ENCODE data around the gene CLSTN2. TPM values are rescaled to one million over a fixed set of nuclear protein-coding genes. Genes with fewer than 3 reads are reported as not detected.

CLSTN2 gene
- total RNA-seq, 1 donor from 2014 or later = 16.0 TPM

DNA sequence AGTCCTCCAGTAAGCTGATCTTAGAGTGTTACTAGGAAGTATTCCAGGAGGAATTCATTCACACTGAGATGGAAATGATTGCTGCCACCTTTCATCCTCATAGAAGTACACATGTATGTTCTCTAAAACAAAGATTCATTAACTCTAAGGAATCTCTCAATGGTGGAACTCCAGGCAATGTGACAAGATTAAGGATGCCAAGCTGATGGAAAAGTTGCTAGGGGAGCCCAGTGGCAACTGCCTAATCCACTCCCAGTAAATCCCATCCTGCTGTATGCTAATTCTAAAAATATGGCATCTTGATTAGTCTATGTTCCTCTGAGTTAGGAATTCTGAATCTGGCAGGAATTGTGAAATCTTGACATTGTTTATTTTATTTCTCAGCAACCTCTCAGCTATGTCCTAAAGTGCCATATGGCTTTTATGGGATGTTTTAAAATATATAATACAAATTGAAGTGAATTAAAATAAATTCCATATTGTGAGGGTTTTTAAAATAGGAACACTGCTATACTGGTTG lies 532.9 kb downstream of the CLSTN2 start:
- no peaks in the 10 kb centered on the region for H3K27me3 ChIP-seq
- no peak overlapping the region for H3K27ac ChIP-seq
- DNase-seq (ENCODE audit: extremely low spot score in 2 of 2) = no peak
- no peaks in the 10 kb centered on the region for H3K4me1 ChIP-seq
- no peaks in the 10 kb centered on the region for H3K36me3 ChIP-seq
- TF ChIP-seq, protein P1, sequence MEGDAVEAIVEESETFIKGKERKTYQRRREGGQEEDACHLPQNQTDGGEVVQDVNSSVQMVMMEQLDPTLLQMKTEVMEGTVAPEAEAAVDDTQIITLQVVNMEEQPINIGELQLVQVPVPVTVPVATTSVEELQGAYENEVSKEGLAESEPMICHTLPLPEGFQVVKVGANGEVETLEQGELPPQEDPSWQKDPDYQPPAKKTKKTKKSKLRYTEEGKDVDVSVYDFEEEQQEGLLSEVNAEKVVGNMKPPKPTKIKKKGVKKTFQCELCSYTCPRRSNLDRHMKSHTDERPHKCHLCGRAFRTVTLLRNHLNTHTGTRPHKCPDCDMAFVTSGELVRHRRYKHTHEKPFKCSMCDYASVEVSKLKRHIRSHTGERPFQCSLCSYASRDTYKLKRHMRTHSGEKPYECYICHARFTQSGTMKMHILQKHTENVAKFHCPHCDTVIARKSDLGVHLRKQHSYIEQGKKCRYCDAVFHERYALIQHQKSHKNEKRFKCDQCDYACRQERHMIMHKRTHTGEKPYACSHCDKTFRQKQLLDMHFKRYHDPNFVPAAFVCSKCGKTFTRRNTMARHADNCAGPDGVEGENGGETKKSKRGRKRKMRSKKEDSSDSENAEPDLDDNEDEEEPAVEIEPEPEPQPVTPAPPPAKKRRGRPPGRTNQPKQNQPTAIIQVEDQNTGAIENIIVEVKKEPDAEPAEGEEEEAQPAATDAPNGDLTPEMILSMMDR (IDR thresholded peaks at IDR 0.05) = no peak
- TF ChIP-seq POLR2A (IDR thresholded peaks at IDR 0.05) = no peak
- TF ChIP-seq POLR2AphosphoS5 (IDR thresholded peaks at IDR 0.05; ENCODE audit: insufficient read depth in 1 of 2, low read depth in 1 of 2) = no peak
- no peak overlapping the region for H3K4me3 ChIP-seq
- H3K9me3 ChIP-seq = no peaks in the 10 kb centered on the region
- intact Hi-C loops (cut with DNase I) = no loop called here

DNA sequence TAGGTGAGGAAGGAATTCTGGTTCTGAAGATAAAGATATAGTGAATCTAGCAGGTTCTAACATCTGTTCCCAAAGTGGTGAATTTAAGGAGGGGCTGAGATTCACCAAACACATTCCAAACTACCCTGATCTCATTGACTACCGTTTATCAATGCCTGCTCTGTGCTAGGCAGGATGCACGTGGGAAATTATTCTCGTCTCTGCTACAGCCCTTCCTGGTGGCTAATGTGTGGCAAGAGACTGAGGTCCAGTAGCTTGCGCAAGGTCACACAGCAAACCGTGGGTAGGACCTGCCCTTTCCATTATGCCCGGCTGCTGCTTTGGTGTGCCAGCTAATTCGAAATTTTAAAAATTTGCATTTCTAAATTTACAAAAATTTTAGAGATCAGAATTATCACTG lies 533.4 kb downstream of the CLSTN2 start:
- TF ChIP-seq, protein P1 (IDR thresholded peaks at IDR 0.05) = no peak
- TF ChIP-seq POLR2A (IDR thresholded peaks at IDR 0.05) = no peak
- no peak for DNase-seq (ENCODE audit: extremely low spot score in 2 of 2)
- H3K4me3 ChIP-seq = no peak overlapping the region
- H3K36me3 ChIP-seq = no peaks in the 10 kb centered on the region
- H3K27ac ChIP-seq = no peak overlapping the region
- no peaks in the 10 kb centered on the region for H3K4me1 ChIP-seq
- no peaks in the 10 kb centered on the region for H3K9me3 ChIP-seq
- intact Hi-C loops (cut with DNase I) = no loop called here
- no peaks in the 10 kb centered on the region for H3K27me3 ChIP-seq

DNA sequence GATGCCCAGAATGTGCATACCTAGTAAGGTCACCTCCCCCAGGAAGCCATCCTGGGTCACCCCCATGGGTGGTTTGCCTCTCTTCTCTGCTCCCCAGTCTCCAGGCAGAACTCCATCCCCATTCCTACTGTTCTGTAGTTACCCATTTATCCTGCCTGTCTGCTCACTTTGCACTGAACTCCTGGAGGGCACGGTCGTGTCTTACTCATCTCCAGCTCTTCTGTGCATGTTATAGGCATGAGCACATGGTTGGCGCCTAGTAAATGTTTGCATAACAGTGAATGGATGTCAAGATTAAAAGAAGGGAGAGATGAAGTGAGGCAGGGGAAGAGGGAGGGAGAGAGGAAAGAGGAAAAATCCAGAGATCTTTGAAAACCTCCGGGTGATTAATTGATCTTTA lies 534.5 kb downstream of the CLSTN2 start:
- no peaks in the 10 kb centered on the region for H3K36me3 ChIP-seq
- no peak overlapping the region for H3K27ac ChIP-seq
- no peaks in the 10 kb centered on the region for H3K4me1 ChIP-seq
- TF ChIP-seq POLR2AphosphoS5 (IDR thresholded peaks at IDR 0.05; ENCODE audit: insufficient read depth in 1 of 2, low read depth in 1 of 2) (no peak), POLR2A (IDR thresholded peaks at IDR 0.05) (no peak)
- TF ChIP-seq, protein P1 (IDR thresholded peaks at IDR 0.05) = no peak
- intact Hi-C loops (cut with DNase I) = no loop called here
- no peaks in the 10 kb centered on the region for H3K27me3 ChIP-seq
- no peak overlapping the region for H3K4me3 ChIP-seq
- no peaks in the 10 kb centered on the region for H3K9me3 ChIP-seq
- DNase-seq (ENCODE audit: extremely low spot score in 2 of 2) = no peak

DNA sequence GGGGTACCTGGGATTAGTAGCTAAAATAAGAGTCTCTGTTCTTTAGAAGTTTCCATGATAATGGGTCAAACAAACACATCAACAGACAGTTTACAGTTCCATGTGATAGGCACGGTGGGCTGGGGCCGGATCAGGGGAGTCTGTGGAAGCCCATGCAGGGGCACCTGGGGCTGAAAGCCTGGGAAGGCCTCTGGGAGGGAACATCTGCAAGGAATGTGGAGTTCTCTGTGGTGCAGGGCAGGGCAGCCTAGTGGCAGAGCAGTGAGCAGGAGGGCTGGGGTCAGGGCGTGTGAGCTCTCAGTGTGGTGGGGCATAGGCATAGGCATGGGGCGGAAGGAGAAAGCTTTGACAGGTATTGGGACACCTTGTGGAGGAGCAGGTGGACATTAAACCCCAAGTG lies 535.2 kb downstream of the CLSTN2 start:
- Histone ChIP-seq H3K36me3 (no peaks in the 10 kb centered on the region), H3K4me1 (no peaks in the 10 kb centered on the region), H3K27me3 (no peaks in the 10 kb centered on the region), H3K9me3 (no peaks in the 10 kb centered on the region), H3K27ac (no peak overlapping the region), H3K4me3 (no peak overlapping the region)
- intact Hi-C loops (cut with DNase I) = no loop called here
- no peak for DNase-seq (ENCODE audit: extremely low spot score in 2 of 2)
- TF ChIP-seq, protein P1 (IDR thresholded peaks at IDR 0.05) = no peak
- no peak for TF ChIP-seq POLR2A (IDR thresholded peaks at IDR 0.05)

DNA sequence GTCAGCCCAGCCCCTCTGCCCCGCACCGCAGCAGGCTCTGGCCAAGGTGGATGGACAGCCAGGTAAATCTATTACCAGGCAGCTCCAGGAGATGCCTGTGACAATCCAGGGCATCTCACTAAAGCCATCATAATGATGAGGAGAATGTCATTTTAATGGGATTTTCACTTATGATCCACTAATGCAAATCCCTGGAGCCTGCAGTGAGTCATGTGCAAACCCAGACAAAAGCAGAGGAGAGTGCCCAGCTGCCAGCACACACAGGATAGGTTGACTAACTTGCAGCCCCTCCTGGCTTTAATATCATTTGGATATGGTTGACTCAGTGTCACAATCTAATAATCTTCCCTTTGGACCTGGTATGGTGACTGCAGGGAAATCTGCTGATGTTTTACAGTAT lies 536.0 kb downstream of the CLSTN2 start:
- TF ChIP-seq, protein P1 (IDR thresholded peaks at IDR 0.05) = no peak
- no peak for TF ChIP-seq POLR2A (IDR thresholded peaks at IDR 0.05)
- no peak for TF ChIP-seq POLR2AphosphoS5 (IDR thresholded peaks at IDR 0.05; ENCODE audit: insufficient read depth in 1 of 2, low read depth in 1 of 2)
- H3K36me3 ChIP-seq = no peaks in the 10 kb centered on the region
- no peak overlapping the region for H3K27ac ChIP-seq
- no peak for DNase-seq (ENCODE audit: extremely low spot score in 2 of 2)
- no peaks in the 10 kb centered on the region for H3K27me3 ChIP-seq
- no peaks in the 10 kb centered on the region for H3K9me3 ChIP-seq
- intact Hi-C loops (cut with DNase I) = no loop called here
- H3K4me3 ChIP-seq = no peak overlapping the region
- no peaks in the 10 kb centered on the region for H3K4me1 ChIP-seq

Measured in vagina (tissue), 2 donors.